HUES48 (cell line): ENCODE measurements around the gene CLEC14A.

ENCODE experiments used
- H3K27ac ChIP-seq: one replicate; pipeline ENCODE4 v1.7.0; 2013; ENCODE audit warnings: low read depth, low read length, inconsistent platforms
- H3K27me3 ChIP-seq: 2 replicates; pipeline ENCODE4 v1.6.1; 2013; ENCODE audit warnings: mild to moderate bottlenecking, low read length; ENCODE audit not compliant: control insufficient read depth, insufficient read depth
- H3K36me3 ChIP-seq: 2 replicates; pipeline ENCODE4 v1.6.1; 2013; ENCODE audit warnings: low read length; ENCODE audit not compliant: control insufficient read depth, insufficient read depth
- H3K4me1 ChIP-seq: 2 replicates; pipeline ENCODE4 v1.6.1; 2013; ENCODE audit warnings: mild to moderate bottlenecking, low read length; ENCODE audit not compliant: control insufficient read depth, insufficient read depth
- H3K4me3 ChIP-seq: 2 replicates; pipeline ENCODE4 v1.5.1; 2013; ENCODE audit warnings: mild to moderate bottlenecking, low read depth, low read length
- H3K9ac ChIP-seq: 2 replicates; pipeline ENCODE4 v1.6.1; 2013; ENCODE audit warnings: mild to moderate bottlenecking, low read depth, low read length, moderate library complexity
- H3K9me3 ChIP-seq: 2 replicates; pipeline ENCODE4 v1.6.1; 2013; ENCODE audit warnings: low read length; ENCODE audit not compliant: control insufficient read depth, insufficient read depth

Gene CLEC14A

DNA sequence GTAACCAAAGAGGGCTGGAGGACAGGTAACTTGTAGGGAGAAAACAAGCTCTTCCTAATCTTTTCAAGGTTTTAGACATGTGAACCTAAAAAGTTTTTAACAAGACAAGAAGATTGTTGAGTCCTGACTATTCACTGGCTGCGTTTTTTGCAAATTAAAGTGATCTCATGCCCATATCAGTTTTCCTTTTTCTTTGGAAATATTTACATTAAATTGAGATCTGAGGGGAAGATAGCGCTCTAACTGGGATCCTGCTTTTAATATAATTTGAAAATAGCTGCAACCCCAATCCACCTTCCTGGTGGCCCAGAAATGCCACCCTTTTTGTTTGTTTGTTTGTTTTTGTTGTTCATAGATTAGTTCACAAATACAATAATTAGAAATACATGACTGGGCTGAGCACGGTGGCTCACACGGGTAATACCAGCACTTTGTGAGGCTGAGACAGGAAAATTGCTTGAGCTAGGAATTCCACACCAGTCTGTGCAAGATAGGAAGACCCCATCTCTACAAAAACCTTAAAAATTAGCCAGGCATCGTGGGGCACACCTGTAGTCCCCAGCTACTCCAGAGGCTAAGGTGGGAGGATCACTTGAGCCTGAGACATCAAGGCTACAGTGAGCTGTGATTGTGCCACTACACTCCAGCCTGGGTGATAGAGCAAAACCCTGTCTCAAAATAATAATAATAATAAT lies 50.6 kb downstream of the CLEC14A start:
- H3K27ac ChIP-seq = no peak overlapping the region
- H3K4me1 ChIP-seq = peaks cover 18% of the 10 kb centered on the region
- no peak overlapping the region for H3K9ac ChIP-seq
- H3K36me3 ChIP-seq = peaks cover 12% of the 10 kb centered on the region
- peaks cover 3% of the 10 kb centered on the region; the same call in 1 of the 2 replicates for H3K9me3 ChIP-seq
- no peak overlapping the region for H3K4me3 ChIP-seq
- peaks cover 53% of the 10 kb centered on the region for H3K27me3 ChIP-seq

DNA sequence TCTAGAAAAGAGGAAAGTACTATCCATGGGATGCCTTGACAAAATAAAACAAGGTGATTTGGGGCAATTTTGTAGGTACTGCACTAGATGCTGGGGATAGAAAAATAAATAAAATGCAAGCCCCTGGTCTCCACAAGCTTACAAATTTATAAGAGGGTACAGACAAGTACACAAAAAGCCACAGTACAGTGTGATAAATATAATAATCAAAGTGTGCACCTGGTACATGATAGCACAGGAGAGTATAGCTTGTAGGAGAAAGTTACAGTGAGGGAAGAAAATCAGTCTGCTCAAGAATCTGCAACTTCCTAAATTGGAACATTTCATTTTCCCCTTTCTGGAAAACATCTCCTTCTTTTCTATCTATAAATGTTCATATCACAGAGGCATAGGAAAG lies 51.2 kb downstream of the CLEC14A start:
- Histone ChIP-seq H3K36me3 (peaks cover 17% of the 10 kb centered on the region), H3K9ac (no peak overlapping the region), H3K27ac (no peak overlapping the region), H3K9me3 (peaks cover 3% of the 10 kb centered on the region; the same call in 1 of the 2 replicates), H3K4me3 (no peak overlapping the region), H3K27me3 (peaks cover 48% of the 10 kb centered on the region), H3K4me1 (peaks cover 14% of the 10 kb centered on the region)
